ENCODE results near the gene UBL3.

Gene UBL3

DNA sequence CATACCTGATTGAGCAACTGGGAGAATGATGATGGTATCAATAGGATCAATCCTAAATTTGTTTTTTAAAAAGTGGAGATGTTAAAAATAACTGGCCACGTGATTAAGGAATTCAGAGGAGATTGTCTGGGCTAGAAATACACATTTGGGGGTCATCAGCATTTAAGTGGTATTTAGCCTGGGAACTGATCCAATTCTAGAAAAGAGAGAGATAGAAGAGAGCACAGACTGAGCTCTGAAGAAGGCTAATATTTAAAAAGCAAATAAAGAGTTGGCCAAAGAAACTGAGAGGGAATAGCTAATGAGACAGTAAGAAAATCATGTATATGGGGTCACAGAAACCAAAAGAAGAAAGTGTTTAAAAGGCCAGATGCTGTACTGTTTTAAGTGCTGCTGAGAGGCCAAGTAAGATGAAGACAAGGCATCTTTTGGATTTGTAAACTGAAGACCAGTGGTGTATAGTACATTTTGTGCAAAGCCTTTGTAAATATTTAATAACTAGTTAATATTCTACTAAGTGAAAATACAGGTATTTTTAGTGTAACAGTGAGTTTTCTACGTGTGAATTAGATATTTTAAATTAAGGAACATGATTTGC is 40.2 kb downstream of the UBL3 start:
- DNase-seq (ENCODE audit: low read depth in 2 of 2) = no peak

DNA sequence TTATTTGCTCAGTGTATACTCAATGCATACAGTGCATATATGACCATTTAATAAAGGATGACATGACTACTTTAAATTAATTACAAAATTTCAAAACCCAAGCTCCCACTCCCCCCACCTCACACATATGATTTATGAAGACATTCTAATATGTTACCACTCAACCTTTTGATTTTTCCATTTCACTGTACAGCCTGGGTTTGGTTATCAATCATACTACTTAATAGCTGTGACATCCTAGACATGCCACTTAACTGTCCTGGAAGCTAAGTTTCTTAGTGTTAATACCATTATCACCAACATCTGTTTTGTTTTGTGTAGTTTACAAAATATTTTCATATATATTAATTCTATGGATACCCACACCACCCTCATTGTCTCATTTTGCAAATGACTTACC is 42.2 kb downstream of the UBL3 start:
- DNase-seq (ENCODE audit: low read depth in 2 of 2) = no peak

DNA sequence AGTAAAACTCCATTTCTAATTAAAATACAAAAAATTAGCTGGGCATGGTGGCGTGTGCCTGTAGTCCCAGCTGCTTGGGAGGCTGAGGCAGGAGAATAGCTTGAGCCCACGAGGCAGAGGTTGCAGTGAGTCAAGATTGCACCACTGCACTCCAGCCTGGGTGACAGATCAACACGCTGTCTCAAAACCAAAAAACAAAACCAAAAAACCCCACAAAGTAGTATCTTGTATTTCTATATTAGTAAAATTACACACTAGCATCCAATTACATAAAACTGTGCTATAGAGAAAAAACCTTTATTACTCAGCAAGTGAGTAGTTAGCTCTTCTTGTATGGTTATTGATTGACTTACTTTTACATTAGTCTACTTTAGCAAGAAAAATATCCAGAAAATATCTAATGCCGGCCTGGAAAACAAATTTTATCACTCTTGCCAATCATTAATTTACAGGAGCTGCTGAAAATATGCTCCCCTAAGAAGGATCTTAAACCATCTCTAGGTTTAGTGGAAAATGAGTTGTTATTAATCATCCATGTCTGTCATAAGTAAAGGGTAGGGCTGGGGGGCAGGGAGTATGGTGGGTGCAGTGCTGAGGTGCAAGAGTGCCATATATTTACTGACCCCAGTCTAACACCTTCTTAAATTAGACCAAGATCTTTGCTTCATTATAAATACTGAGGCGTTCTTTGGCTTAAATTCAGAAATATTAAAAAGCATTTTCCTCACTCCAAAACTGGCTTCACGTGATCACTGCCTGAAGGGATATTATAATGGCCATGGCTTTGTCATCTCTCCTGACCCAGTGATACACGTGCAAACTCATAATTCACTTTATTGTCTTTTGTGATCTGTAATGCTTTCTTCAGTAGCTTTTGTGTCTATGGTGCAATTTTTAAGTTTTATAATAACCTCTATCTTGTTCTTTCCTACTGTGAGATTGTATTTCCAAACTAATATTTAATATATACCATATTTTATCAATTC is 44.1 kb downstream of the UBL3 start:
- DNase-seq (ENCODE audit: low read depth in 2 of 2) = no peak

DNA sequence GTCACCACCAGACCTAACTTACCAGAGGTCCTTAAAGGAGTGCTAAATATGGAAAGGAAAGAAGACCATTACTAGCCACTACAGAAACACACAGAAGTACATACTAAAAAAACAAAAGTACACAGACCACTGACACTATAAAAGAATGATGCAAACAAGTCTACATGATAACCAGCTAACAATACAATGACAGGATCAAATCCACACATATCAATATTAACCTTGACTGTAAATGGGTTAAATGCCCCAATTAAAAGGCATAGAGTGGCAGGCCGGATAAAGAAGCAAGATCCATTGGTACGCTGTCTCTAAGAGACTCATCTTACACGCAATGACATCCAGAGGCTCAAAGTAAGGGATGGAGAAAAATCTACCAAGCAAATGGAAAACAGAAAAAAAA is 47.2 kb downstream of the UBL3 start:
- no peak for DNase-seq (ENCODE audit: low read depth in 2 of 2)

DNA sequence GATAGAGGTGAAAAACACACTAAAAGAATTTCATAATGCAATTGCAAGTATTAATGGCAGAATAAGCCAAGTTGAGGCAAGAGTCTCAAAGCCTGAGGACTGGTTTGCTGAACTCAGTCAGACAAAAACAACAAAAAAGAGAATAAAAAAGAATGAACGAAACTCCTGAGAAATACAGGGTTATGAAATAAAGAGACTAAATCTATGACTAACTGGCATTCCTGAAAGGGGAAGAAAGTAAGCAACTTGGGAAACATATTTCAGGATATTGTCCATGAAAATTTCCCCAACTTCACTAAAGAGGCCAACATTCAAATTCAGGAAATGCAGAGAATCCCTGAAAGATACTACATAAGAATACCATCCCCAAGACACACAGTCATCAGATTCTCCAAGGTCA is 47.8 kb downstream of the UBL3 start:
- no peak for DNase-seq (ENCODE audit: low read depth in 2 of 2)

DNA sequence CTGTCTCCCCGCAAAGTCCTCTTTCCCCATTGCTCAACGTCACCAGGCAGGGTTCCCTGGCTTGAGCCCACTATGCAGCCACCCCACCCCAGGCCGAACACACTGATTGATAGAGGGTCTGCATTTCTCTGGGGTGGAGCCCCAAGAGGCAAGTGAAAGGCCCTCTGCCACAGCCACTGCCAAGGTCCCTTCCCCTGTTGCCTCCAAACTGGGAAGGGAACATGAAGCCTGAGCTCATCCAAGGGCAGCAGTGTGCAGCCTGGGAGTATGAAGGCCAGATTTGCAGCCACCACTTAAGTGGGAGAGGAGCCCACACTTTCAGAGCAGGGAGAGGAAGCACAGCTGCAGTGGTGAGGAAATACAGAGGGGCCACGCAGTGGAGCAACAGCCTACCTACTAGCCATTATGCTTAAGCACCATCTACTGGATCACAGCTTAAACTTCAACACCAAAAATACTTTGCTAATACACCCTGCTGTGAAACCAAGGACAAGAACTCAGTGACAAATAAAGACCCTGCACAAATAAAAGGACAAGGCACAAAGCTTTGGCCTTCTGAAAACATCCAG is 48.6 kb downstream of the UBL3 start:
- no peak for DNase-seq (ENCODE audit: low read depth in 2 of 2)

DNA sequence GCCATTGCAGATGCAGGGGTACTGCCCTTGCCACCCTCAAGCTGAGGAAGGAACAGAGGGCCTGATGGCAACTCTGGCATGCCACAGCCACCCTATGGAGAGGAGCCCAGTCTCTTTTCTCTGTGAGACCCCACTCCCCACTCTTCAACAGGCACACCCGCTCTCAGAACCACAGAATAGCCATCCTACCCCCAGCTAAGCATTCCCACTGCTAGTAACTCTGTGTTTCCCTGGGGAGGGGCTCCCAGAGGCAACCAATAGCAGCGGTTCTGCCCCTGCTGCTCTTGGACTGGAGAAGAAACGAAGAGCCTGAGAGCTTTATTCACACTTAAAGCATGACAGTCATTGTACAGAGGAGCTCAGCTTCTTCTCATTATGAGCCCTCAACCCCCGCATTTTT is 49.3 kb downstream of the UBL3 start:
- no peak for DNase-seq (ENCODE audit: low read depth in 2 of 2)

DNA sequence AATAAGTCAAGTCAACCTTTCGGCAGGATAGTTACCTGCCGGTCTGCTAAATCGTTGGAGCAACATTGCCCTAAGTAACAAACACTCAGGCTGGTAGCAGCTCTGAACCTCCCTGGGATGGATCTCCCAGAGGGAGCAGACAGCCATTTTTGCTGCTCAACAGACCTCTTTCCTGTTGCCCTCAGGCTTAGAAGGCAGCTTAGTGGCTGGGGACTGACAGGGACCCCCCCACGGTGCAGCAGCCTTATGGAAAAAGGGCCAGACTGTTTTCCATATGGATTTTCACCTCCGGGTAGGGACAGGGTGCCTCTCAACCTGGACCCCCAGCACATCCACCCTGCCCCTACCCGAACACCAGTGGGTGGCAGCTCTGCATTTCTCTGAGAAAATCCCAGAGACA is 49.7 kb downstream of the UBL3 start:
- DNase-seq (ENCODE audit: low read depth in 2 of 2) = no peak

DNA sequence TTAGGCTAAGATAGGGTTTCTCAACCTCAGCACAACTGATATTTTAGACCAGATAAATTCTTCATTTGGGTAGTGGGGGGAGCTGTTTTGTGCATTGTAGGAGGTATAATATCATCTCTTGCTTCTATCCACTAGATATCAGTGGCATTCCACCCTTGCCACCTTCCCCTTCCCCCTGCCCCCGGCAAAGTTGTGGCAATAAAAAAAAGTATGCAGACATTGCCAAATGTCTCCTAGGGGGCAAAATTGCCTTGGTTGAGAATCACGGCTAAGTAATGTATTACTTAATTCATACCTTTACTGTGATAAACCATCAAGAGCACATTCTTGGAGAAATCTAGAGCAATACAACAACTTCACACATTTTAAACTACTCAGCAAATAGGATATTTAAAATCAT is 51.4 kb downstream of the UBL3 start:
- DNase-seq (ENCODE audit: low read depth in 2 of 2) = no peak

DNA sequence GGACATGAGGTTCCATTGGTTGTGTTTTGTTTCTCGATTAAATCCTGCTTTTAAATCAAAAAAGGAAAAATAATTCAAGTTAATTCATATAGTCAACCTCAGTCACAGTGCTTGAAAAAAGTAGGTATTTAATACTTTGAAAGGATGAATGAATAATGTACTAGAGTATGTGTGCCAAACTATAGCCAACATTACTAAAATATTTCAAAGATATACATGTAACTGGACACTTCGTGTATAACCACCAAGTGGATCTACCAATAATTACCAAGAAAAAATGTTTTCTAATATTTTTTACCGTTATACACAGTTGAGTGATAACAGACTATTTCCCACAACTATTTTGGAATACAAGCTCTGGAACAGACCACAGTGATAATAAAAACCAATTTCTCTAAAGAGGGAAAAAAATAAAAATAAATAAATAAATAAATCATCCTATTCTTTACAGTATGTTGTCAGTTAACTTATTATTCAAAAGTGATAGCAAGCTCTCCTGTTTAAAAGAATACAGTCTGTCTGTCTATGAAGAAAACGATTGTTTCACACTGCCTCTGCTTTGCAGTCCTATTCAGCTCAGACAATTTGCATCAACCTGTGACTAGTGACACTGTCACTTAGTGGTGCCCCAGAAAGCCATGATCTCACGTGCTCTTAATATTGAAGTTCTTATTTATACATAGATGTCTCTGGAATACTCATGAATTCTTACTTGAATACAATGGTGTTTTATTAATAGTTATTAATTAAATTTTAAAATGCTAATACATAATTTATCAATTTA is 58.2 kb downstream of the UBL3 start:
- no peak for DNase-seq (ENCODE audit: low read depth in 2 of 2)

DNA sequence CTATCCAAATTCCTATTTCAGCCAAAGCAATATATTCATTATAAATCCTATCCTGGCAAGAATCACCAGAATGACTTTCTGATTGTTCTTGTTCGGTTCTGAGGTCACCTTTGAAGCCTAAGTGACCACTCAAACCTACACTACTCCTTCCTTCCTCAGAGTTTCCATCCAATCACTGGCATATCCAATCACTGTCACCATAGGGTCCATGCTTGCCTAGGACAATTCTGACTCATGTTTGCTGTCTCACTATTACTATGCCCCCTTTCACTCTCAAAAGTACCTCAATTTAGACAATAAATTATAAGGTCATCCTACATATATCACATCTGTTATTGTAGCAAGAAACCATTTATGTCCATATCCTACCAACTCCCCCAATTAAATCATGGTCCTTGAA is 58.9 kb downstream of the UBL3 start:
- DNase-seq (ENCODE audit: low read depth in 2 of 2) = no peak

DNA sequence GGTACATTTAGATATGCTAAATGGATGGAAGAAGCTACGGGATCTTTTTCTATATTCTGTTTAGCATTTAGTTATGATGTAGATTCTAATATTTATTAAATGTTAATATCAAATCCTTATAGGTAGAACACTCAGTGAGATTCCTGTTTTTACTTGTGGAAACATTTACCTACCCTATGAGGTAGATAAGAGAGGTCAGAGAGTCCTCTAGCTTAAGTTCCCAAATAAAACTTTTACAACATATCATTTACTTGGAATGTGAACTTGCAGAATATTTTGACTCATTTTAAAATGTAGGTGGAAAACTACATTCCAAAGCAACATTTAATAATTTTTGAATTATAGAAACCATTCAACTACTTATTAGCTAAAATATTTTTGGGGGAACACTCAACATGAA is 63.7 kb downstream of the UBL3 start:
- DNase-seq (ENCODE audit: low read depth in 2 of 2) = no peak

DNA sequence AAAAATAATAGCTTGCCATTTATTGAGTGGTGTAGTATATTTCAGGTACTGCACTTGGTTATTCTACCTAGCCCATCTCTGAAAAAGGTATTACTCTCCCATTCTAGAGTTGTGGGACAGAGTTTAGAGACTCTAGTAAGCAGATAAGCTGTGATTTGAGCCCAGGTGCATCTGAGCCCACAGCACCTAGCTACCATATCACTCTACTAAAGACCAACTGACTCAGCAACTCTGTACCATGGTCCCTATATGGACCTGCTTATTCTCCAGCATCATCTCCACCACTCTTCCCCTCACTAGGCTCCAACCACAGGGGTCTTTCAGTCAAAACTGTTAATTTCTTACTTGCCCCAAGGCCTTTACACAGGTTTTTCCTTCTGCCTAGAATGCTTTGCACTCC is 64.4 kb downstream of the UBL3 start:
- no peak for DNase-seq (ENCODE audit: low read depth in 2 of 2)

DNA sequence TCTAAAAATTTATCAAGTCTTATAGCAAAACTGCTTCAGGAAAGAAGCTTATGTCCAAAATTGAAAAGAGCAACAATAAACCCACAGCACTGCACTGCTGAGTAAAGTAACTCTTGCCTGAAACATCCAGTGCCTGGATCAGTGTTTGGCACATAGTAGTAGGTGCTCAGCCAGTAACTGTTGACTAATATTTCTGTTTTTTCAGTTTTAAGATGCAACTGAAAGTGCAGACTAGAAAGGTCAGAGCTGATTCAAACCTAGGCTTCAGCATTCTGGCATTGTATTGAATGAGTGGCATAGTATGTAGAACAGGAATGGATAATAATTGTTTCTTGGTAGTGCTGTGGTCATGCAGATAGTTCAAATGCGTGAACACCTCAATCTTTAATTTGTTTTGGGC is 67.6 kb downstream of the UBL3 start:
- DNase-seq (ENCODE audit: low read depth in 2 of 2) = no peak

DNA sequence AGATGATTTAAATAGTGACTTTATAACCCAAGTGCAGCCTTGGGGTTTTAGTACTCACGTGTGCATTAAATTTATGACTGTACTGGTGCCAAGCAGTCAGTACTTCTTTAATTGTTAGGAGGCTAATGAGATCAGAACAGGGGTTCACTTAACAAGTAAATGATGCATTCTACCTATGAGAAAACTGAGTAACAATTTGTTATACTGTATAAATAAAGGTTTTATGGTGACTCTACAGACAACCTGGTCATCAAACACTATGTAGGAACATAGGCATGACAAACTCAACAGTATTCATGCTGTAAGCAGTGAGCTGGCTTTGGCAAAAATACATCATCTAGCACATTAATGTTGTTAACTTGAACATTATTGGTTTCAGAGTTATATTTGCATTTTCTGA is 75.6 kb downstream of the UBL3 start:
- no peak for DNase-seq (ENCODE audit: low read depth in 2 of 2)

DNA sequence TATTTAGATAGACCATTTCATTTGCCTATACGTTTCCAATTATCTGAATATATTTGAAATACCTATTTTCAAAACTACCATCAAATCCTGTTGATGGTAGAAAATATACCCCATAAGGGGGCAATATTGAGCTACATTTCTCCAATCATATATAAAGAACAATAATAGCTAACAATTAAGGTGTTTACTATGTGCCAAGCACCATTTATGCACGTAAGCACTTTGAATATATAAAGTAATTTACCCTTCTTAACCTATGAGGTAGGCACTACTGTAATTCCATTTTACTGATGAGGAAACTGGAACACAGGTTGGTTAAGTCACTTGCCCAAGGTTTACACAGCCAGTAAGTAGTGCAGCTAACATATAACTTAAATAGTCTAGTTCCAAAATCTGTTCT is 79.2 kb downstream of the UBL3 start:
- no peak for DNase-seq (ENCODE audit: low read depth in 2 of 2)

DNA sequence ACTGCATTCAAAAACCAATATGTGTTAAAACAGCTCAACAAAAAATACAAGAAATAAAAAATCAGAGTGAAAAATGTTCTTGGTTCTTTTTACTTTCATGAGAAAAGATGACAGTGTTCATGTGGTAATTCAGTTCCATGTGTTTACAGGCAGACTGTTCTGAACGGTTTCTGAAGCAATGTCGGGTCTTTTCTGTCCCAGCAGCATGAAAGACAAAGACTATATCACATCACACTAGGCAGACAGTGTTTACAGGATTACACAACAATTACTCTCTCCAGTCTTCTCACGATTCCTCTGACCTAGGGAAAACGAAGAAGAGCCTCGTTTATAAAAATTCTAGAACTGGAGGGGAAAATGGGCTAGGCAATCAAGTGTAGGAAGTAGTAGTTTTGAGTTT is 83.4 kb downstream of the UBL3 start:
- DNase-seq (ENCODE audit: low read depth in 2 of 2) = no peak

DNA sequence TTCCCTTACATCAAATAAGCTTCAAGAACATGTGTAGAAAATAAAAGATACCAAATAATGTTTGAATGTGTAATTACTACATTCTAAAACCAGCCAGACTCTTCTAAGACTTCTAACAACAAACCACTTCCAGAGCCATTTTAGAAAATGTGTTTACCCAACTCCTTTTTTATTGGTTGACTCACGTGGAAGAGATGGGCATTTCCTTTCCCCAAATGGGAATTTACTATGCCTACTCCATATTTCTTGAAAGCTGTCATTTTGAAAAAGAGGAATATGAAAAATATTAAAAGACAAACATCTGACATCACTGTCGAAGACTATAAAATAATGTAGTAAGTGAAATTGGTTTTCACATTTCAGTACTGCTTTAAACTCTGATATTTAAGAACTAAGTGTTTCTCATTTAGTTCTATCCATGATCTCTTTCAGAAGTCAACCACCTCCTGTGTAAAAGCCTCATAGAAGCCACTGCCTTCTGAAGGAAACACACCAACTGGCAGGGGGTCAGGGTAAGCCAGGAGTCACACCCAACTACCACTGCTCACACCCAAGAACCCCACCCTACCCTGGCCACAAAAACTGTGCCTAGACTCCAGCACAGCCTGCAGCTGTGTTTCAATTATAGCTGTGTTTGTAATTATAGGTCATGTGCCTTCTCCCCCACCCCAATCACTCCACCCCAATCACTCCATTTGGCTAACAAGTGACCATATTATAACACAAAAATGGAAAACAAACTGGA is 86.8 kb downstream of the UBL3 start:
- DNase-seq (ENCODE audit: low read depth in 2 of 2) = no peak

DNA sequence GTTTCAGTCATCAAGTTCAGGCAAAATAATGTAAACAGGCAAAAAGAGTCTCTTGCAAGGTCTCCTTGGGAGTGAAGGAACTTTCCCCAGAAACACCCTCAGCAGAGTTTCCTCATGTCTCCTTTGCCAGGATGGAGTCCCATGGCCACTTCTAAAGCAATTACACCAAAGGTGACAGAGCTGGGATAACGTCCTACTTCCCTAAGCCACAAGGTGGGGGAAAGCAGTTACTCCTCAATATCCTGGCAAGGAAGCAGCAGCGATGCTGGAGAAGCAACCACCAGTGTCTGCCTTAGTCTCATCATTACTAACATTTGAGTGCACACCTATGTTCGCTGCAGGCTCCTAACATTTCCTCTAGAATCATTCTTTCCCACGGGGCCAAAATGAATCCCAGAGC is 88.6 kb downstream of the UBL3 start:
- DNase-seq (ENCODE audit: low read depth in 2 of 2) = no peak

DNA sequence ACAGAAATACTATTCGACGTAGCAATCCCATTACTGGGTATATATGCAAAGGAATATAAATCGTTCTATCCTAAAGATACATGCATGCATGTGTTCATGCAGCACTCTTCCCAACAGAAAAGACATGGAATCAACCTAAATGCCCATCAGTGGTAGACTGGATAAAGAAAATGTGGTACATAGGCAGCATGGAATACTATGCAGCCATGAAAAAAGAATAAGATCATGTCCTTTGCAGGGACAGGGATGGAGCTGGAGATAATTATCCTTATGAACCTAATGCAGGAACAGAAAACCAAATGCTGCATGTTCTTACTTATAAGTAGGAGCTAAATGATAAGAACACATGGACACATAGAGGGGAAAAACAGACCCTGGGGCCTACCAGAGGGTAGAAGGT is 89.3 kb downstream of the UBL3 start:
- DNase-seq (ENCODE audit: low read depth in 2 of 2) = no peak

DNA sequence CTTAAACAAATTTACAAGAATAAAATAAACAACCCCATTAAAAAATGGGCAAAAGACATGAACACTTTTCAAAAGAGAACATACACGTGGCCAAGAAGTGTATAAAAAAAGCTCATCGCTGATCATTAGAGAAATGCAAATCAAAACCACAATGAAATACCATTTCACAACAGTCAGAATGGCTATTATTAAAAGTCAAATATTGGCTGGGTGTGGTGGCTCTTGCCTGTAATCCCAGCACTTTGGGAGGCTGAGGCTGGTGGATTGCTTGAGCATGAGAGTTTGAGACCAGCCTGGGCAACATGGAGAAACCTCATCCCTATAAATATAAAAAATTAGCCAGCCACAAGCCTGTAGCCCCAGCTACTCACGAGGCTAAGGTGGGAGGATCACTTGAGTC is 89.9 kb downstream of the UBL3 start:
- DNase-seq (ENCODE audit: low read depth in 2 of 2) = no peak
